ENCODE data around the gene NAA10. TPM values are rescaled to one million over a fixed set of nuclear protein-coding genes. Genes with fewer than 3 reads are reported as not detected.

The NAA10 gene
- total and polyA plus RNA-seq, 8 donors = 23.2 to 161 (median 57.3) TPM

DNA sequence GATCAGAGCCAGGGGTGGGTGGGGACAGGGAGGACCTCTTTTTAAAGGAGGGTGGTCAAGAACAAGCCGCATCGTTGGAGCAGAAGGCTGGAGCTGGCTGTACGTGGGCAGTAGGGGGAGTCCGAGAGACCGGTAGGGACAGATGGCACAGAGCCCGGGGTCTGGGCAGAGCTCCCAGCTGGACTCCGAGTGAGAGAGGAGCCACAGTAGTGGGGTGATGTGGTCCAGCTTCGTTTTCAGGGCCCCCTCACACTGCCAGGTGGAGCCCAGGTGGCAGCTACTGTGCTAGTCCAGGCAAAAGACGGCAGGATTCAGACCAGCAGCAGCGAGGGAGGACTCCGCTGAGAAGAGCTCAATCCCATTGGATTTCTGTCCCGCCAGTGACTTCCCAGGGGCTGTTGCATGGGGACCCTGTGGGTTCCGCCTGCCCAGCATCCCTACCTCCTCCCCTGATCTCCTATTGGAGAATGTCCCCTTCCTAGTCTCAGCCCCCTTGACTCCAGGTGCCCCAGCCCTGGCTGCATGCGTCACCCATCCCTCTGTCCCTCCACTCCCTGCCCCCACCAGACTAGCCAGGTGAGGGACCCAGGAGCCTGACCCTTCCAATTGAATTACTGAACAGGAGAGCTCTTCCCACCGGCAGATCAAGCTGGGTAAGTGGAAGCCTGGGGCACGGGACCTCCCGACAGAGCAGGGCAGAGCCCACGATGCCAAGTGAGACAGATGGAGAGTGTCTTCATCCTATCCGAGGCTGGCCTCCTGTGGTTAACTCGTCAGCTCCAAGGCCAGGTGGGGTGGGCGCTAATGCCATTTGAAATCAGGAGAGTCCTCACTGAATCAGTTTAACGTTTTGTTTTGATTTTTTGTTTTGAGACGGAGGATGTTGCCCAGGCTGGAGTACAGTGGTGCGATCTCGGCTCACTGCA, 11.6 kb downstream of the NAA10 start:
- Histone ChIP-seq H3K27ac (peak overlapping the region in 3 of 5 donors; percentile 27 to 98 (median 42)), H3K36me3 (peaks cover 0 to 13% (median 0%) of the 10 kb centered on the region in 4 donors), H3K27me3 (peaks cover 0 to 21% (median 0%) of the 10 kb centered on the region in 3 donors), H3K4me1 (peaks cover 7 to 52% (median 48%) of the 10 kb centered on the region in 4 donors), H3K9me3 (no peaks in the 10 kb centered on the region), H3K4me3 (peak overlapping the region in 1 of 4 donors; percentile 9)
- intact Hi-C loops (cut with DNase I; ENCODE audit: low total_unique reads) = no loop called here
- TF ChIP-seq, protein P1, sequence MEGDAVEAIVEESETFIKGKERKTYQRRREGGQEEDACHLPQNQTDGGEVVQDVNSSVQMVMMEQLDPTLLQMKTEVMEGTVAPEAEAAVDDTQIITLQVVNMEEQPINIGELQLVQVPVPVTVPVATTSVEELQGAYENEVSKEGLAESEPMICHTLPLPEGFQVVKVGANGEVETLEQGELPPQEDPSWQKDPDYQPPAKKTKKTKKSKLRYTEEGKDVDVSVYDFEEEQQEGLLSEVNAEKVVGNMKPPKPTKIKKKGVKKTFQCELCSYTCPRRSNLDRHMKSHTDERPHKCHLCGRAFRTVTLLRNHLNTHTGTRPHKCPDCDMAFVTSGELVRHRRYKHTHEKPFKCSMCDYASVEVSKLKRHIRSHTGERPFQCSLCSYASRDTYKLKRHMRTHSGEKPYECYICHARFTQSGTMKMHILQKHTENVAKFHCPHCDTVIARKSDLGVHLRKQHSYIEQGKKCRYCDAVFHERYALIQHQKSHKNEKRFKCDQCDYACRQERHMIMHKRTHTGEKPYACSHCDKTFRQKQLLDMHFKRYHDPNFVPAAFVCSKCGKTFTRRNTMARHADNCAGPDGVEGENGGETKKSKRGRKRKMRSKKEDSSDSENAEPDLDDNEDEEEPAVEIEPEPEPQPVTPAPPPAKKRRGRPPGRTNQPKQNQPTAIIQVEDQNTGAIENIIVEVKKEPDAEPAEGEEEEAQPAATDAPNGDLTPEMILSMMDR (IDR thresholded peaks at IDR 0.05) = peak in 4 of 7 experiments; percentile 23 to 48 (median 38)
- TF ChIP-seq POLR2AphosphoS5 (IDR thresholded peaks at IDR 0.05) (no peak), POLR2A (IDR thresholded peaks at IDR 0.05) (no peak), EP300 (IDR thresholded peaks at IDR 0.05) (no peak)
- DNase-seq = peak; percentile 80 to 88
- 49 to 68% (median 55%) methylated on average over 15 to 25 of the region's 25 CpGs for WGBS, 5 donors

DNA sequence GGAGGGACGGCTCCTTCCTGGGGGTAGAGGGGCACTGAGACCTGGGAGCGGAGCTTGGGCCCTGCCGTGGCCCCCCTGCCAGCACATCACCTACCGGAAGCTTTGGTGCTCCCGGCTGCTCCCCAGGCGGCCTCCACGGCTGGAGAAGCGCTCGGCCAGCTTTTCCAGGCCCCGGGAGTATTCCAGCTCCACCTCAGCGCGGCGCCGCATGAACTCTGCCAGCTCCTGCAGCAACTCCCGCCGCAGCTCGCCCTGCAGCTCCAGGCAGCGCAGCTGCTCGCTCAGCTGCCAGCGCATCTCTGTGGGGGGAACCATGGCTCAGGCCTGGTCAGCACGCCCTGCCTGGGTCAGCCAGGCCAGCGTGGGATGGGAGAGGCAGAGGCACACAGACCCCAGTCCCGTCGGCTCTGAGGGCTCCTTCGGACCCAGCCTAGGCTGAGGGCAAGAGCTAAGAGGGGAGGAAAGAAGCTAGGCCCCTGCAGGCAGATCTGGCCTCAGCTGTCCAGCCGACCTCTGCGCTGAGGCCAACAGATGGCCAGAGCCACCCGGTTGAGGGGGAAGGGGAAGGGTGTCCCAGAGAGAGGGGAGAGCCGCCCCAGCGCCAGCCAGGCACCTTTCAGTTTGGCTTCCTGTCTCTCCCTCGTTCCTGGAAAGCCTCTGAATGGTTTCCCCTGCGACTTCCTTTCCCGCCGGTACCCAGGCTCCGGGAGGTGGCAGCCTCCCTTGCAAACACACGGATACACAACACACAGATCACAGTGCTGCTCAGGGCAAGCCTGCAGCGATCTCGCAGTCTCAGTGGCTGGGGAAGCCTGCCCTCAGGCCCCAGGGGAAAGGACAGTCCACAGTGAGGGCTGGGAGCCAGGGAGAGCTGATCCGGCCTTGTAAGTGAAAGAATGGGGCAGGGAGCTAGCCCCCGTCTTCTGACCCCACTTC, 13.1 kb downstream of the NAA10 start:
- H3K27me3 ChIP-seq = peaks cover 0 to 18% (median 0%) of the 10 kb centered on the region in 3 donors
- intact Hi-C loops (cut with DNase I; ENCODE audit: low total_unique reads) = no loop called here
- 60 to 66% (median 63%) methylated on average over 8 to 40 of the region's 40 CpGs for WGBS, 5 donors
- DNase-seq = no peak
- H3K4me1 ChIP-seq = peaks cover 3 to 43% (median 36%) of the 10 kb centered on the region in 4 donors
- TF ChIP-seq, protein P1 (IDR thresholded peaks at IDR 0.05) = no peak
- TF ChIP-seq POLR2AphosphoS5 (IDR thresholded peaks at IDR 0.05) = no peak
- TF ChIP-seq EP300 (IDR thresholded peaks at IDR 0.05) = no peak
- no peak for TF ChIP-seq POLR2A (IDR thresholded peaks at IDR 0.05)
- H3K4me3 ChIP-seq = peak overlapping the region in 2 of 4 donors; percentile 7 to 28
- peak overlapping the region in 2 of 5 donors; percentile 27 to 32 for H3K27ac ChIP-seq
- H3K9me3 ChIP-seq = no peaks in the 10 kb centered on the region
- peaks cover 0 to 17% (median 0%) of the 10 kb centered on the region in 4 donors for H3K36me3 ChIP-seq

- WGBS, 5 donors = 61 to 78% (median 68%) methylated on average over 7 to 16 of the region's 16 CpGs; no CpG with 5 or more reads in 1 of the 5 donors
- intact Hi-C loops (cut with DNase I; ENCODE audit: low total_unique reads) = no loop called here
- H3K9me3 ChIP-seq = no peaks in the 10 kb centered on the region
- H3K27me3 ChIP-seq = peaks cover 0 to 15% (median 0%) of the 10 kb centered on the region in 3 donors
- DNase-seq = no peak
- TF ChIP-seq, protein P1 (IDR thresholded peaks at IDR 0.05) = no peak
- no peak for TF ChIP-seq EP300 (IDR thresholded peaks at IDR 0.05)
- TF ChIP-seq POLR2A (IDR thresholded peaks at IDR 0.05) = no peak
- TF ChIP-seq POLR2AphosphoS5 (IDR thresholded peaks at IDR 0.05) = no peak
- H3K4me3 ChIP-seq = peak overlapping the region in 2 of 4 donors; percentile 7 to 28
- peak overlapping the region in 1 of 5 donors; percentile 27 for H3K27ac ChIP-seq
- H3K4me1 ChIP-seq = peaks cover 0 to 37% (median 31%) of the 10 kb centered on the region in 4 donors
- H3K36me3 ChIP-seq = peaks cover 0 to 17% (median 0%) of the 10 kb centered on the region in 4 donors
These were observed 13.8 kb downstream of the NAA10 start for GRCh38 chrX:153921070-153921469.

DNA sequence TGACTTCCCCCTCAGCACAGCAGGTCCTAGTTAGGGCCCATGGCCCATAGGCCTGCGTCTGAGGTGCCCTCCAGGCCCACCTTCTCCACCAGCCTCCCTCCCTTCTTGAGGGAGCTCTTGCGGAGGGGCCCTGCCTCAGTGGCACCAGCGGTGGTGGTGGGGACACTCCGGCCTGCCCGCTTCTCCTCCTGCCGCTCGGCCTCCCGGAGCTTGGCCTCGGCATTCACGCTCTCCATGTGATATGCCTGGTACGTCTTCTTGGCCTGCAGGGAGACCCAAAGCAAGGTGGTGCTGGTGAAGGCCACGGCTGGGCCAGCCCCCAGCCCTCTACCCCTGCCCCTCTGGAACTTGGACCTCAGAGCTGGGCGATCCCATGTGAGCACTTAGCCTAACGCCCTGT, 14.3 kb downstream of the NAA10 start:
- H3K4me1 ChIP-seq = peaks cover 0 to 37% (median 31%) of the 10 kb centered on the region in 4 donors
- DNase-seq = no peak
- intact Hi-C loops (cut with DNase I; ENCODE audit: low total_unique reads) = no loop called here
- peaks cover 0 to 17% (median 0%) of the 10 kb centered on the region in 4 donors for H3K36me3 ChIP-seq
- peaks cover 0 to 15% (median 0%) of the 10 kb centered on the region in 3 donors for H3K27me3 ChIP-seq
- 85 to 97% (median 94%) methylated on average over 6 to 14 of the region's 14 CpGs for WGBS, 5 donors
- TF ChIP-seq POLR2AphosphoS5 (IDR thresholded peaks at IDR 0.05) (no peak), EP300 (IDR thresholded peaks at IDR 0.05) (no peak)
- TF ChIP-seq, protein P1 (IDR thresholded peaks at IDR 0.05) = no peak
- no peak overlapping the region for H3K27ac ChIP-seq
- H3K4me3 ChIP-seq = no peak overlapping the region
- no peaks in the 10 kb centered on the region for H3K9me3 ChIP-seq
